ENCODE measurements around the gene ADAM15. TPM values are rescaled to one million over a fixed set of nuclear protein-coding genes. Genes with fewer than 3 reads are reported as not detected.
A peak's percentile ranks its signal among the peaks of the same experiment; 100 is the strongest.

Gene ADAM15
- polyA plus RNA-seq, 1 donor = 69.3 TPM

- DNase-seq = no peak
These were observed 35.9 kb downstream of the ADAM15 start for GRCh38 chr1:155086856-155087535.

GRCh38 chr1:155091071-155092051, 40.2 kb downstream of the ADAM15 start:
- peak; percentile 79 for DNase-seq

- DNase-seq = no peak
These were observed 41.0 kb downstream of the ADAM15 start for GRCh38 chr1:155092131-155092530.

GRCh38 chr1:155092641-155093040, 41.5 kb downstream of the ADAM15 start:
- no peak for DNase-seq

- no peak for DNase-seq
These were observed 43.0 kb downstream of the ADAM15 start for GRCh38 chr1:155093911-155094621.

- DNase-seq = no peak
These were observed 43.5 kb downstream of the ADAM15 start for GRCh38 chr1:155094622-155094948.

- no peak for DNase-seq
These were observed 48.2 kb downstream of the ADAM15 start for GRCh38 chr1:155099331-155099730.

- no peak for DNase-seq
These were observed 52.2 kb downstream of the ADAM15 start for GRCh38 chr1:155103325-155103724.

GRCh38 chr1:155104605-155105534, 53.8 kb downstream of the ADAM15 start:
- DNase-seq = no peak

GRCh38 chr1:155105604-155106011, 54.5 kb downstream of the ADAM15 start:
- DNase-seq = no peak

GRCh38 chr1:155106862-155107261, 55.7 kb downstream of the ADAM15 start:
- DNase-seq = no peak

GRCh38 chr1:155107309-155108264, 56.5 kb downstream of the ADAM15 start:
- DNase-seq = no peak

- no peak for DNase-seq
These were observed 57.2 kb downstream of the ADAM15 start for GRCh38 chr1:155108296-155108695.

- no peak for DNase-seq
These were observed 59.3 kb downstream of the ADAM15 start for GRCh38 chr1:155110381-155110780.

GRCh38 chr1:155110826-155111225, 59.7 kb downstream of the ADAM15 start:
- no peak for DNase-seq

Other genes with a start within 250 kb of the ADAM15 start
- 11.8 TPM for gene KCNN3, start 181.0 kb upstream of the ADAM15 start, polyA plus RNA-seq (ENCODE audit: insufficient read length)
- gene PMVK, start 114.6 kb upstream of the ADAM15 start, polyA plus RNA-seq (ENCODE audit: insufficient read length) = 33.8 TPM
- gene PBXIP1, start 95.2 kb upstream of the ADAM15 start, polyA plus RNA-seq (ENCODE audit: insufficient read length) = 175 TPM
- 32.1 TPM for gene PYGO2, start 89.5 kb upstream of the ADAM15 start, polyA plus RNA-seq (ENCODE audit: insufficient read length)
- 75.7 TPM for gene SHC1, start 80.6 kb upstream of the ADAM15 start, polyA plus RNA-seq (ENCODE audit: insufficient read length)
- 48.2 TPM for gene CKS1B, start 76.6 kb upstream of the ADAM15 start, polyA plus RNA-seq (ENCODE audit: insufficient read length)
- 20.6 TPM for gene FLAD1, start 68.0 kb upstream of the ADAM15 start, polyA plus RNA-seq (ENCODE audit: insufficient read length)
- gene LENEP, start 57.7 kb upstream of the ADAM15 start, polyA plus RNA-seq (ENCODE audit: insufficient read length) = 0.67 TPM
- 11.3 TPM for gene ZBTB7B, start 48.5 kb upstream of the ADAM15 start, polyA plus RNA-seq (ENCODE audit: insufficient read length)
- gene DCST2, start 17.5 kb upstream of the ADAM15 start, polyA plus RNA-seq (ENCODE audit: insufficient read length) = 2.1 TPM
- gene DCST1, start 17.5 kb upstream of the ADAM15 start, polyA plus RNA-seq (ENCODE audit: insufficient read length) = not detected
- gene EFNA4, start 12.4 kb downstream of the ADAM15 start, polyA plus RNA-seq (ENCODE audit: insufficient read length) = 6.0 TPM
- gene EFNA3, start 27.5 kb downstream of the ADAM15 start, polyA plus RNA-seq (ENCODE audit: insufficient read length) = 2.5 TPM
- 24.7 TPM for gene EFNA1, start 76.6 kb downstream of the ADAM15 start, polyA plus RNA-seq (ENCODE audit: insufficient read length)
- gene SLC50A1, start 84.5 kb downstream of the ADAM15 start, polyA plus RNA-seq (ENCODE audit: insufficient read length) = 22.6 TPM
- 25.1 TPM for gene DPM3, start 89.2 kb downstream of the ADAM15 start, polyA plus RNA-seq (ENCODE audit: insufficient read length)
- 78.9 TPM for gene KRTCAP2, start 122.0 kb downstream of the ADAM15 start, polyA plus RNA-seq (ENCODE audit: insufficient read length)
- gene TRIM46, start 122.5 kb downstream of the ADAM15 start, polyA plus RNA-seq (ENCODE audit: insufficient read length) = 0.40 TPM
- gene THBS3, start 156.6 kb downstream of the ADAM15 start, polyA plus RNA-seq (ENCODE audit: insufficient read length) = 39.6 TPM
- gene MTX1, start 157.4 kb downstream of the ADAM15 start, polyA plus RNA-seq (ENCODE audit: insufficient read length) = 18.0 TPM
- gene ENTREP3, start 204.2 kb downstream of the ADAM15 start, polyA plus RNA-seq (ENCODE audit: insufficient read length) = 17.6 TPM
- 46.5 TPM for gene SCAMP3, start 211.0 kb downstream of the ADAM15 start, polyA plus RNA-seq (ENCODE audit: insufficient read length)
- gene CLK2, start 222.2 kb downstream of the ADAM15 start, polyA plus RNA-seq (ENCODE audit: insufficient read length) = 45.2 TPM
- gene HCN3, start 226.1 kb downstream of the ADAM15 start, polyA plus RNA-seq (ENCODE audit: insufficient read length) = 4.0 TPM

All from hindlimb muscle (tissue), 1 donor.